Suppressor macrophage treated with lipopolysaccharide for 4 hours (primary cell): Measurements from ENCODE around the gene ME2.
"Not testable (repeated sequence)": the region's sequence is repeated elsewhere in the genome, so short reads cannot be mapped to it uniquely, and the experiment has no call there.

Experiments used
- DNase-seq: peaks from one replicate; pipeline ENCODE4 v3.0.0-alpha.2; 2020

The ME2 gene

GRCh38 chr18:50878345-50879301 lies at the start of gene ME2:
ME2 (plus strand) TSS chr18:50879118; CDS start chr18:50895821, 16,703 bp downstream.
- DNase-seq = peak; percentile 97

- no peak for DNase-seq
These were observed 49.3 kb upstream of the ME2 start for GRCh38 chr18:50829644-50830043.

- peak; percentile 79 for DNase-seq
These were observed 48.4 kb upstream of the ME2 start for GRCh38 chr18:50830544-50830943.

GRCh38 chr18:50832754-50833153 lies 46.2 kb upstream of the ME2 start:
- no peak for DNase-seq

GRCh38 chr18:50833496-50833895 lies 45.4 kb upstream of the ME2 start:
- not testable (repeated sequence) for DNase-seq

GRCh38 chr18:50836521-50836957 lies 42.4 kb upstream of the ME2 start:
- peak; percentile 50 for DNase-seq

- no peak for DNase-seq
These were observed 39.6 kb upstream of the ME2 start for GRCh38 chr18:50839341-50839740.

- DNase-seq = no peak
These were observed 38.9 kb upstream of the ME2 start for GRCh38 chr18:50839996-50840395.

GRCh38 chr18:50842846-50843245 lies 36.1 kb upstream of the ME2 start:
- DNase-seq = peak; percentile 30

GRCh38 chr18:50844554-50844953 lies 34.4 kb upstream of the ME2 start:
- DNase-seq = no peak

GRCh38 chr18:50844960-50845359 lies 34.0 kb upstream of the ME2 start:
- DNase-seq = no peak

GRCh38 chr18:50847192-50847591 lies 31.7 kb upstream of the ME2 start:
- peak; percentile 55 for DNase-seq

- DNase-seq = peak; percentile 66
These were observed 30.8 kb upstream of the ME2 start for GRCh38 chr18:50848061-50848551.

GRCh38 chr18:50848991-50849390 lies 29.9 kb upstream of the ME2 start:
- DNase-seq = peak; percentile 65

- DNase-seq = peak; percentile 49
These were observed 29.5 kb upstream of the ME2 start for GRCh38 chr18:50849419-50849821.

- no peak for DNase-seq
These were observed 28.4 kb upstream of the ME2 start for GRCh38 chr18:50850307-50851065.

GRCh38 chr18:50853863-50854271 lies 25.1 kb upstream of the ME2 start:
- DNase-seq = peak; percentile 95

- DNase-seq = no peak
These were observed 22.8 kb upstream of the ME2 start for GRCh38 chr18:50855976-50856757.

GRCh38 chr18:50857166-50857565 lies 21.8 kb upstream of the ME2 start:
- DNase-seq = not testable (repeated sequence)

- DNase-seq = no peak
These were observed 21.2 kb upstream of the ME2 start for GRCh38 chr18:50857694-50858093.

- no peak for DNase-seq
These were observed 18.9 kb upstream of the ME2 start for GRCh38 chr18:50859793-50860555.

- DNase-seq = no peak
These were observed 17.3 kb upstream of the ME2 start for GRCh38 chr18:50861617-50862016.
